ENCODE measurements around the gene VPS18.

DNA sequence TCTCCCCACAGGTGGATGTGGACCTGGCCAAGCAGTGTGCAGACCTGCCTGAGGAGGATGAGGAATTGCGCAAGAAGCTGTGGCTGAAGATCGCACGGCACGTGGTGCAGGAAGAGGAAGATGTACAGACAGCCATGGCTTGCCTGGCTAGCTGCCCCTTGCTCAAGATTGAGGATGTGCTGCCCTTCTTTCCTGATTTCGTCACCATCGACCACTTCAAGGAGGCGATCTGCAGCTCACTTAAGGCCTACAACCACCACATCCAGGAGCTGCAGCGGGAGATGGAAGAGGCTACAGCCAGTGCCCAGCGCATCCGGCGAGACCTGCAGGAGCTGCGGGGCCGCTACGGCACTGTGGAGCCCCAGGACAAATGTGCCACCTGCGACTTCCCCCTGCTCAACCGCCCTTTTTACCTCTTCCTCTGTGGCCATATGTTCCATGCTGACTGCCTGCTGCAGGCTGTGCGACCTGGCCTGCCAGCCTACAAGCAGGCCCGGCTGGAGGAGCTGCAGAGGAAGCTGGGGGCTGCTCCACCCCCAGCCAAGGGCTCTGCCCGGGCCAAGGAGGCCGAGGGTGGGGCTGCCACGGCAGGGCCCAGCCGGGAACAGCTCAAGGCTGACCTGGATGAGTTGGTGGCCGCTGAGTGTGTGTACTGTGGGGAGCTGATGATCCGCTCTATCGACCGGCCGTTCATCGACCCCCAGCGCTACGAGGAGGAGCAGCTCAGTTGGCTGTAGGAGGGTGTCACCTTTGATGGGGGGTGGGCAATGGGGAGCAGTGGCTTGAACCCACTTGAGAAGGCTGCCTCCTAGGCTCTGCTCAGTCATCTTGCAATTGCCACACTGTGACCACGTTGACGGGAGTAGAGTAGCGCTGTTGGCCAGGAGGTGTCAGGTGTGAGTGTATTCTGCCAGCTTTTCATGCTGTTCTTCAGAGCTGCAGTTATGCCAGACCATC, 8.6 kb downstream of the VPS18 start:
- TF ChIP-seq, protein P1, sequence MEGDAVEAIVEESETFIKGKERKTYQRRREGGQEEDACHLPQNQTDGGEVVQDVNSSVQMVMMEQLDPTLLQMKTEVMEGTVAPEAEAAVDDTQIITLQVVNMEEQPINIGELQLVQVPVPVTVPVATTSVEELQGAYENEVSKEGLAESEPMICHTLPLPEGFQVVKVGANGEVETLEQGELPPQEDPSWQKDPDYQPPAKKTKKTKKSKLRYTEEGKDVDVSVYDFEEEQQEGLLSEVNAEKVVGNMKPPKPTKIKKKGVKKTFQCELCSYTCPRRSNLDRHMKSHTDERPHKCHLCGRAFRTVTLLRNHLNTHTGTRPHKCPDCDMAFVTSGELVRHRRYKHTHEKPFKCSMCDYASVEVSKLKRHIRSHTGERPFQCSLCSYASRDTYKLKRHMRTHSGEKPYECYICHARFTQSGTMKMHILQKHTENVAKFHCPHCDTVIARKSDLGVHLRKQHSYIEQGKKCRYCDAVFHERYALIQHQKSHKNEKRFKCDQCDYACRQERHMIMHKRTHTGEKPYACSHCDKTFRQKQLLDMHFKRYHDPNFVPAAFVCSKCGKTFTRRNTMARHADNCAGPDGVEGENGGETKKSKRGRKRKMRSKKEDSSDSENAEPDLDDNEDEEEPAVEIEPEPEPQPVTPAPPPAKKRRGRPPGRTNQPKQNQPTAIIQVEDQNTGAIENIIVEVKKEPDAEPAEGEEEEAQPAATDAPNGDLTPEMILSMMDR (IDR thresholded peaks at IDR 0.05; ENCODE audit: low read length) = no peak
- TF ChIP-seq EZH2 (IDR thresholded peaks at IDR 0.05; ENCODE audit: borderline replicate concordance, low read length) = no peak
